Stimulated activated CD4-positive, alpha-beta T cell treated with anti-CD3 and anti-CD28 coated beads, Interleukin-15, amount 100 ng/mL, for 24 hours (primary cell): ENCODE measurements around the gene CARD9.

Source experiments
- DNase-seq: peaks from one replicate; pipeline ENCODE4 v3.0.0-alpha.2; 2020

Gene CARD9

GRCh38 chr9:136400038-136400834, 26.8 kb upstream of the CARD9 start, which contains the start of gene SNAPC4:
Gene SNAPC4, minus strand, starts transcription at chr9:136400170. Its CDS starts 1,742 bp downstream, at chr9:136398428.
- peak; percentile 90 for DNase-seq

- DNase-seq: peak; percentile 69
Observed at GRCh38 chr9:136399176-136400037, 25.9 kb upstream of the CARD9 start.

- DNase-seq: no peak
Observed at GRCh38 chr9:136398286-136398685, 24.8 kb upstream of the CARD9 start.

- no peak for DNase-seq
Observed at GRCh38 chr9:136397643-136398042, 24.2 kb upstream of the CARD9 start.

GRCh38 chr9:136396219-136396515, 22.7 kb upstream of the CARD9 start:
- no peak for DNase-seq

GRCh38 chr9:136395345-136396218, 22.1 kb upstream of the CARD9 start:
- no peak for DNase-seq

GRCh38 chr9:136395020-136395340, 21.5 kb upstream of the CARD9 start:
- DNase-seq: no peak

- DNase-seq: no peak
Observed at GRCh38 chr9:136394312-136395019, 21.0 kb upstream of the CARD9 start.

- no peak for DNase-seq
Observed at GRCh38 chr9:136393531-136393930, 20.1 kb upstream of the CARD9 start.

GRCh38 chr9:136392538-136393449, 19.3 kb upstream of the CARD9 start:
- no peak for DNase-seq

GRCh38 chr9:136391737-136392537, 18.5 kb upstream of the CARD9 start:
- DNase-seq: no peak

GRCh38 chr9:136389396-136389795, 15.9 kb upstream of the CARD9 start:
- DNase-seq: no peak

- DNase-seq: no peak
Observed at GRCh38 chr9:136387217-136387616, 13.7 kb upstream of the CARD9 start.

GRCh38 chr9:136386018-136386417, 12.5 kb upstream of the CARD9 start:
- DNase-seq: no peak

- DNase-seq: peak; percentile 58
Observed at GRCh38 chr9:136385015-136385414, 11.5 kb upstream of the CARD9 start.

- DNase-seq: no peak
Observed at GRCh38 chr9:136383436-136383835, 10.0 kb upstream of the CARD9 start.

GRCh38 chr9:136381966-136382513, 8.6 kb upstream of the CARD9 start:
- DNase-seq: no peak

GRCh38 chr9:136381311-136381710, 7.8 kb upstream of the CARD9 start:
- DNase-seq: no peak

GRCh38 chr9:136380381-136380780, 6.9 kb upstream of the CARD9 start:
- no peak for DNase-seq

GRCh38 chr9:136379891-136380290, 6.4 kb upstream of the CARD9 start:
- no peak for DNase-seq
